Measurements from ENCODE around the gene BATF.

The BATF gene

GRCh38 chr14:75531660-75532317 lies 9.5 kb downstream of the BATF start:
- no peak for DNase-seq (ENCODE audit: low read depth in 2 of 2, low spot score in 1 of 2)

- DNase-seq (ENCODE audit: low read depth in 2 of 2, low spot score in 1 of 2), result no peak
Observed at GRCh38 chr14:75533791-75534555, 11.7 kb downstream of the BATF start.

GRCh38 chr14:75535164-75535898 lies 13.1 kb downstream of the BATF start:
- no peak for DNase-seq (ENCODE audit: low read depth in 2 of 2, low spot score in 1 of 2)

GRCh38 chr14:75537071-75537470 lies 14.8 kb downstream of the BATF start:
- DNase-seq (ENCODE audit: low read depth in 2 of 2, low spot score in 1 of 2), result no peak

GRCh38 chr14:75539162-75539560 lies 16.9 kb downstream of the BATF start:
- no peak for DNase-seq (ENCODE audit: low read depth in 2 of 2, low spot score in 1 of 2)

GRCh38 chr14:75539561-75540478 lies 17.6 kb downstream of the BATF start:
- DNase-seq (ENCODE audit: low read depth in 2 of 2, low spot score in 1 of 2), result no peak

GRCh38 chr14:75540479-75540851 lies 18.2 kb downstream of the BATF start:
- DNase-seq (ENCODE audit: low read depth in 2 of 2, low spot score in 1 of 2), result no peak

- peak; percentile 49 to 65 for DNase-seq (ENCODE audit: low read depth in 2 of 2, low spot score in 1 of 2)
Observed at GRCh38 chr14:75542588-75543091, 20.4 kb downstream of the BATF start.

- DNase-seq (ENCODE audit: low read depth in 2 of 2, low spot score in 1 of 2), result no peak
Observed at GRCh38 chr14:75543253-75543652, 21.0 kb downstream of the BATF start.

GRCh38 chr14:75543786-75544185 lies 21.5 kb downstream of the BATF start:
- no peak for DNase-seq (ENCODE audit: low read depth in 2 of 2, low spot score in 1 of 2)

GRCh38 chr14:75545907-75546306 lies 23.6 kb downstream of the BATF start:
- no peak for DNase-seq (ENCODE audit: low read depth in 2 of 2, low spot score in 1 of 2)

- no peak for DNase-seq (ENCODE audit: low read depth in 2 of 2, low spot score in 1 of 2)
Observed at GRCh38 chr14:75547552-75548250, 25.4 kb downstream of the BATF start.

- no peak for DNase-seq (ENCODE audit: low read depth in 2 of 2, low spot score in 1 of 2)
Observed at GRCh38 chr14:75548544-75548943, 26.3 kb downstream of the BATF start.

- DNase-seq (ENCODE audit: low read depth in 2 of 2, low spot score in 1 of 2), result no peak
Observed at GRCh38 chr14:75549169-75549568, 26.9 kb downstream of the BATF start.

- no peak for DNase-seq (ENCODE audit: low read depth in 2 of 2, low spot score in 1 of 2)
Observed at GRCh38 chr14:75551021-75551420, 28.8 kb downstream of the BATF start.

- no peak for DNase-seq (ENCODE audit: low read depth in 2 of 2, low spot score in 1 of 2)
Observed at GRCh38 chr14:75553157-75553556, 30.9 kb downstream of the BATF start.

GRCh38 chr14:75553761-75554364 lies 31.6 kb downstream of the BATF start:
- no peak for DNase-seq (ENCODE audit: low read depth in 2 of 2, low spot score in 1 of 2)

GRCh38 chr14:75554482-75554881 lies 32.2 kb downstream of the BATF start:
- DNase-seq (ENCODE audit: low read depth in 2 of 2, low spot score in 1 of 2), result no peak

GRCh38 chr14:75558440-75558839 lies 36.2 kb downstream of the BATF start:
- no peak for DNase-seq (ENCODE audit: low read depth in 2 of 2, low spot score in 1 of 2)

- DNase-seq (ENCODE audit: low read depth in 2 of 2, low spot score in 1 of 2), result no peak
Observed at GRCh38 chr14:75559045-75559444, 36.8 kb downstream of the BATF start.

Measured in stimulated activated CD8-positive, alpha-beta memory T cell treated with anti-CD3 and anti-CD28 coated beads, Interleukin-4, amount 100 ng/mL, for 4 hours (primary cell).